GM18508 (cell line): ENCODE results near the gene CCL27.

ENCODE experiments used
- ATAC-seq: cut with Tn5 transposase; IDR thresholded peaks from one replicate; pipeline ENCODE4 v1.9.1; 2021; ENCODE audit warnings: moderate number of reproducible peaks; ENCODE audit not compliant: insufficient read depth, unreplicated experiment

The CCL27 gene

GRCh38 chr9:34685591-34685990, 23.1 kb upstream of the CCL27 start:
- no peak for ATAC-seq

GRCh38 chr9:34684816-34685215, 22.4 kb upstream of the CCL27 start:
- ATAC-seq: no peak

DNA sequence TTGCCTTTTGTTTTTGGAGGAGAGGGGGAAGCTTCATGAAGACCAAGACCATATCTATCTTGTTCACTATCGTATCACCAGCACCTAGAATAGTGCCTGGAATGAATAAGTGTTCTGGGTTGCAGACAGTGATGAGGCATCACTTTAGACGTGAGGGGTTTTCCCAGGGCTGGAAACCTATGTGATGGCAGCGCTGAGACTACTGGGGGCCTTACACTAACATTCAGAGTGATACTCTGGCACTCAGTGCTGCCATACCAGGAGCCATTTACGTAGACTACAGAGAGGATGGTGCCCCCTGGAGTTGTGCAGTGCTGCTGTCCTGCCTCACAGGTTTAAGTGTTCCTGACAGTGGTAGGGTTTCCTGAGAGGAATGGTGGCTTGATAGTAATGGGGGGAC, 21.7 kb upstream of the CCL27 start:
- ATAC-seq: no peak

DNA sequence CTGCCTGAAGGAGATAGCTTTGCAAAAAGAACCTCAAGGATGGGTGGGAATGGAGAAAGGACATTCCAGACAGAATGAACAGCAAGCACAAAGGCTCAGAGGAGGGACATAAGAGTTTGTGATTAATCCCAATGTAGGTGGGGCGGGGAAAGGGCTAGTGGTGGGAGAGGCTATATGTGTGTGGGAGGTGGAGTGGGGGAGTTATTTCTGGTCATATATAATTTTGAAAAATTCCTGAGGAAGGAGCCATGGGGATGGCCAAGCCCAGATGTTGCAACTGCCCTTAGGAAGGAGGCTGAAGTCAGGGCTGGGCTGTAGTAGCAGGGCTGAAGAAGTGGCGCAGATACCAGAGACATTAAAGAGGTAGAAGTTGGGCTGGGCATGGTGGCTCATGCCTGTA, 13.4 kb upstream of the CCL27 start:
- ATAC-seq: no peak

GRCh38 chr9:34675048-34675714, 12.7 kb upstream of the CCL27 start:
- no peak for ATAC-seq

DNA sequence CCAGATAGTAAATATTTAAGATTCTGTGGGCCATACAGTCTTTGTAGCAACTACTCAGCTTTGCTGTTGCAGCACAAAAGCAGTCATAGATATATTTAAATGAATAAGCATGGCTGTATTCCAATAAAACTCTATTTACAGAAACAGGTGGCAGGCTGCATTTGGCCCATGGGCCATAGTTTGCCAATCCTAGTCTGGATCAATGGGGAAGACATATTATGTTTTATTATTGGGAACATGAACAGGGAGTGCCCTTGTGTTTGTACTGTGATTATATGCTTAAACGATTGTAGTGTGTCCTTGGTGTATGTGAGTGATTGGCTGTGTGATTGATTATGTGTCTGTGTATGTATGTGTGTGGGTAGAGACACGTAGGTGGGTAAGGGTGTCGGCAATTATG, 12.0 kb upstream of the CCL27 start:
- no peak for ATAC-seq

DNA sequence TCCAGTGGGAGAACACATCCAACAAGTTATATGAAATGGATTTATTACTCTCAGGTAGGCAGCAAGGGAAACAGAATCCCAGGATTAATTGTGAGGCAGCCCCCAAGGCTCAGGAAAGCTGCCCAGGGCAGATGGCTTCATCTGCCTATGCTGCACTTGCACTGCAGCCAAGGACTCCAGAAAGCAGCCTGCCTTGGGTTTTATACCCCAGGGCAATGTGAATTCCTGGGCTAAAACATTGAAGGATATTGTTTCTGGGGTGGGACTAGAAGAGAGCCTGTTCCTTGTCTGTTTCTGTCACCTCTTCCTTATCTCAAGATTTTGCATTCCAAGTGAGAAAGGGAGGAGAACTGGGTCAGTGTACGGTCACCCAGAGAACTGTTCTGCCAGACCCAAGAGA, 8.8 kb upstream of the CCL27 start:
- no peak for ATAC-seq

GRCh38 chr9:34669809-34670562, 7.5 kb upstream of the CCL27 start:
- ATAC-seq: no peak

DNA sequence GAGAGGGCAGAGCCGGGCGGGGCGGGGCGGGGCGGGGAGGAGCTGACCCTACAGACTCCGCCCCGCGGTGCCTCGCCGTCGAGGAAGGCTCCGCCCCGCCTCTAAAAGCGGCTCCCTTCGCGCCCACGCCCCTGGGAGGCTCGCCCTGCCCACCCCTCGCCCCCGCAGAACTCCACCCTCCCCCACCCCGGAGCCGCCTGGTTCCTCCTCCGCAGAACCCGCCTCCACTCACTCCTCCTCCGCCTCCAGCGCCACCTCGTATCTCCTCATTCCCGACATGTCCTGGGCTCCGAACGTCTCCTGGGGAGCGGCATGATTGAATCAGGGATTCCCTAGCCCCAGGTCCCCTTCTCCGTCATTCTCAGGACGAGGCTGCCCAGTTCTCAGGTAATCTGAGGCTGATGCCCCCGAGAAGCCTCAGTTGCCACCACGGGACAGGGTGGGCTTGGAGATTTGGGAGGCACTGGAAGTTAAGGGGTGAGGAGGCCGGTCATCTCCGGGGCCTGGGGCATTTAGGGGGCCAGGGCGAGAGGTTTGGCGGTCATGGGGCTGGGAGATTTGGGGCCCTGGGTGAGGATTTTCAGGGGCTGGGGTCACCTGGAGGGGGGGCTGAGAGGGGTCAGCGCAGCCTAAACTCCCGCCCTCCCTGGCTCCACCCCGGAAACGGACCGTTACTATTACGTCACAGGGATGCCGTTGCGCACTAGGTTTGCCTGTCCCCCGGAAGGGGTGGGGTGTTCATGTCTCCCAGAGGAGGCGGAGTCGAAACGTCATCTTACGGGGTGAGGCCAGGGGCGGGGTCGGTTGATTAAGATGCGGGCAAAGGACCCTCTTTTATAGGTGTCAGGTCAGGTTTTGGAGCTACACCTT, 3.2 kb upstream of the CCL27 start:
- no peak for ATAC-seq

- no peak for ATAC-seq
These were observed 2.6 kb upstream of the CCL27 start for GRCh38 chr9:34665067-34665380.

DNA sequence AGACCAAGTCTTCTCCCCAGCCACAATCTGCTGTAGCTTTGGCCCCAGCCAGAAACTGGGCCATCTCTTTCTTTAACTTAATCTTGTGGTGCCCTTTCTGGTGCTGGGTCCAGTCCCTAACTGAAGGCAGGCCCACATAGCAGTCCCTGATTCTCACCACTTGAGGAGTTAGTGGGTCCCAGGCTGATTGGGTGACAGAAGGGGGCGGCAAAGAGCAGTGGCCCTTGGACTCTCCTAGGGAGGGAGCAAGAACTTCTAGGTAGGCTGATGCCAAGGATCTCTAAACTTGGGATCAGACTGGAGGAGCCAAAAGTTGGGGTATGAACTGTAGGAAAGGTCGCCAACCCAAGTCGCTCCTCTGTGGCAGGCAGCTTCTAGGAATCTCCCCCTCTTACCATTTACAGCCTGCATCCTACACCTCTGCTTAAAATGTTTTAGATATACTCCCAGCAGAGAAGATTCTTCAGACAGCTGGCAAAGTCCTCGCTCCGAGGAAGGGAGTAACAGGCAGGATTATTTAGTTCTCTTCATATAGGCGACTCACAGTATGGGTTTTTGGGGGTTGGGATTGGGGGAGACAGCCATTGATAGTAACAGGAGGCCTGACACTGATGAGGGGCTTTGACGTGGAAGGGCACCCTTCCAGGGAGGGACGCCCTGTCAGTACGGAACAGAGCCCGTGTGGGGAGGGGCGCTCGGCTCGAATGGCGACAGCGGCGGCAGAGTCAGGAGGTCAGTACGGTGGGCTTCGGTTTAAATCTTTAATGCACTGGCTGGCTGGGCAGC, 2.0 kb upstream of the CCL27 start:
- no peak for ATAC-seq

- ATAC-seq: no peak
These were observed 797 bp upstream of the CCL27 start for GRCh38 chr9:34663303-34663605.

DNA sequence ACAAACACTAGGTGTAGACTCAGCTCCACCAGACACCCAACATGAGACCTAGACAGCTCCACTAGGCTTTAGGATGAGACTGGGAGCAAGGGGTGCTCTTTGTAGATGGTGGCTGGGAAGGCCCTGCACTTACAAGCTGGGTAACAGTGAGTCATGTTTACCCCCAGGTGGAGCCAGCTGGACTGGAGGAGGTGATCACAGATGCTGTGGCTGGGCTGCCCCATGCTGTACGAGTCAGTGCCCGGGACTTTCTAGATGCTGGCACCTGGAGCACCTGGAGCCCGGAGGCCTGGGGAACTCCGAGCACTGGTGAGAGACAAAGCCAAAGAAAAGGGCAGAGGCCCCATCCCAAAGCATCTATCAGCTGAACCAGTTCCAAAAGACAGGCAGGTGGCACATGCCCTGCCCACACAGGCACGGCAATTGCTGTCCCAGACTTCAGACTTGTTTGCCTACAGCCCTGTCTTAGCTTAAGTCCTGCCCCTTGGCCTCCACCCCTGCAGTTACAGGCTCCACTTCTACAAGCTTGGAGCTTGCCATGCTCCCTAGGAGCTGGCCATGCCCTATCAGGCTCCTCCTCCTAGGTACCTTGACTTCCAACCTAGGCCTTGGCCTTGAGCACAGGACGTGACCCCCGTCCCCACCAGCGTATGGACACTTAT, 2.7 kb downstream of the CCL27 start:
- ATAC-seq: no peak

- ATAC-seq: no peak
These were observed 4.0 kb downstream of the CCL27 start for GRCh38 chr9:34658461-34658860.

DNA sequence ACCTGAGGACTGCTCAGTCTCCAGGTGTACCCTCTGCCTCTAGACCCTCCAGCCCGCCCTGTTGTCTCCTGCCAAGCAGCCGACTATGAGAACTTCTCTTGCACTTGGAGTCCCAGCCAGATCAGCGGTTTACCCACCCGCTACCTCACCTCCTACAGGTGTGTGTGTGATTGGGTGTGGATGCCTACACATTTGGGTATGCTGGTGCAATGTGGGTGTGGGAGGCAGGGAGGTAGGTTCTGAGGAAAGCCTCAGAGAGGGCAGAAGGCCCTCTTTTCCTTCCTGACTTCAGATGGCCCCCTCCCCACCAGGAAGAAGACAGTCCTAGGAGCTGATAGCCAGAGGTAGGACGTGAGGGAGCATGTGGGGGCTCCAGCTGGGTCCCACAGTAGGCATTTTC, 5.5 kb downstream of the CCL27 start:
- no peak for ATAC-seq

DNA sequence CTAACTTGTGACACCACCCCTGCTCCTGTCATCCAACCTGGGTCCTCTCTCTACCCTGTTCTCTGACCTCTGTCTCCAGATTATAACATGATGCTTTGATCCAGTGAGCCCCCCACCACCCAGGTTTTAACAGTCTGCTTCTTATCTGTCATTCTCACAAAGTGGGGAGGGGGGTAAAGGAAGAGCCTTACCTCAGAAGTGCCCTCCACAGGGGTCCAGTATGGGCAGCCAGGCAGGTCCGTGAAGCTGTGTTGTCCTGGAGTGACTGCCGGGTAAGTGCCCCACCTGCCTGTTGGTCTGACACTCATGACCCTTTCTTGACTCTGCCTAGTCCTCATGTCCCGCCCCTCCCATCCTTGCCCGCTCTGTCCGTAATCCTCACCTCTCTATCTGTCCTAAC, 7.1 kb downstream of the CCL27 start:
- no peak for ATAC-seq

- ATAC-seq: no peak
These were observed 8.0 kb downstream of the CCL27 start for GRCh38 chr9:34654323-34655051.

DNA sequence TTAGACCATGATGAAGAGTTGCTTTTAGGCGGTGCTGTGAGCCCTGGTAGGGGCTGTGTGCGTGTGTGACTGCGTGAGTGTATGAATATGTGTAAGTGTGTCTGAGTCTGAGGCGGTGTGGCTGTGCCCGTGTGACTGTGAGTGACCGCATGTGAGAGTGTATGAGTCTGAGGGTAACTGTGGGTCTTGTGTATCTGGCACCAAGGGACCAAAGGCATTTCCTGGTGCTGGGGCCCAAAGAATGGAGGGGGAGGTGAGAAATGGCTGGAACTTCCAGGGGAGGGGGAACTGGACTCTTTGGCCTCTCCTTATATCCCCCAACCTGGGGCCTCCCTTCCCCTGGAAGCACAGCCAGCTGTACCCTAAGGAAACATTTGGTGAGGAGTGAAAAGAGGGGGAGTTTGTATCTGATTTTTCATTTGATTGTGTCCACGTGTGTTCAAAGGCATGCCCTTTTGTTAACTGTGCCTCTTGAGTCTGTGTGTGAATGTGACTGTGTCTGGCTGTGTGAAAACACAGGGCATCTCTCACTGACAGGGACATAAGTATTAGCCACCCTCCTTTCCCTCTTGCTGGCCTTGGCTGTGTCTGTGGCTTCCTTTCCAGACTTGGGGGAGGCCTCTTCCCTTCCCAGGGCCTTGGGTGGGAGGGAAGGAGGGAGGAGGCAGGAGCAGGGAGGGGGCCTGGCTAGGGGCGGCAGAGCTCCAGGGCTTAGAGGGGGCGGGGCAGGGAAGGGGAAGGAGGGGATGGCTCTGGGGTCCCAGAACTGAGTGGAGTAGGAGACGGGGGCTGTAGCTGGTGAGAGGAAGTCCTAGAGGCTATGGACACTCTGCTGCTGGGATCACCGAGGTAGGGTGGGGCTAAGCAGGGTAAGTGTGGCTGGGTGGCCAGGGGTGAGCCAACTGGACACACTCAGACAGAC, 9.0 kb downstream of the CCL27 start:
- ATAC-seq: no peak

GRCh38 chr9:34652602-34653000, 9.9 kb downstream of the CCL27 start:
- no peak for ATAC-seq
